ENCODE measurements around the gene CSTPP1.
"Not testable (repeated sequence)": the region's sequence is repeated elsewhere in the genome, so short reads cannot be mapped to it uniquely, and the experiment has no call there.

- TF ChIP-seq CTCF, POLR2A (IDR thresholded peaks at IDR 0.05): not testable (repeated sequence)
Measured at GRCh38 chr11:46928701-46929100, 7.9 kb upstream of the CSTPP1 start.

Measured in gastroesophageal sphincter (tissue), 3 donors.